ENCODE results near the gene CD69.

CD69 gene

DNA sequence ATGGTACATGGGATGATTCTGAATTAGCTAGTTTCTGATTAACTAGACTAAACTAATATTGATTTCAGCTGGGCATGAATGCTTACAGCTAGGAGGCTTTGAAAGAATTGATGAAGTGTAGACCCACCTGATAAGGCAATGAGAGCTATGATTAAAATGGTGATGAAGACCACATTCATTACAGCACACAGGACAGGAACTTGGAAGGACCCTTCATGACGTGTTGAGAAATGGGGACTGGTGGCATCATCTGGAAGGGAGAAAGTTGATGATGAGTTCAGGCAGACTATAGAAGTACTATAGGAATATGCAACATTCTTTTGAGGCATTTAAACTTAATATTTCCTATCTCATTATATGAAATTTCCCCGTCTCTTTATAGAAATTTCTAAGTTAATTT, 4.5 kb downstream of the CD69 start:
- Histone ChIP-seq H3K9ac (ENCODE audit: low read depth, low read length, poor library complexity, severe bottlenecking) (peak overlapping the region; percentile 78), H4K20me1 (ENCODE audit: insufficient read depth, low read length, poor library complexity, severe bottlenecking) (peaks cover 19% of the 10 kb centered on the region), H3K4me3 (ENCODE audit: low read length, poor library complexity, severe bottlenecking) (peak overlapping the region; percentile 79), H3K9me2 (replicated peaks; ENCODE audit: low read depth, low read length) (no peaks in the 10 kb centered on the region), H3K79me2 (ENCODE audit: insufficient read depth, low read length) (peaks cover 87% of the 10 kb centered on the region), H3K4me2 (ENCODE audit: low read depth, low read length, poor library complexity, severe bottlenecking) (peak overlapping the region; percentile 98), H3F3A (ENCODE audit: low read depth) (peaks cover 6% of the 10 kb centered on the region; the same call in 1 of the 2 replicates), H3K4me1 (ENCODE audit: insufficient read depth, low read length, poor library complexity, severe bottlenecking) (peaks cover 17% of the 10 kb centered on the region), H3K9me3 (ENCODE audit: insufficient read depth, low read depth, low read length) (no peaks in the 10 kb centered on the region), H3K36me3 (ENCODE audit: insufficient read depth, low read length) (peaks cover 38% of the 10 kb centered on the region), H2AFZ (ENCODE audit: low read length) (no peak overlapping the region), H3K27me3 (ENCODE audit: insufficient read depth, low read length, poor library complexity, severe bottlenecking) (no peaks in the 10 kb centered on the region)
- TF ChIP-seq EZH2phosphoT487 (IDR thresholded peaks at IDR 0.05; ENCODE audit: borderline replicate concordance) (no peak), CTCF (conservative IDR thresholded peaks at IDR 0.05; ENCODE audit: low read length) (no peak)

DNA sequence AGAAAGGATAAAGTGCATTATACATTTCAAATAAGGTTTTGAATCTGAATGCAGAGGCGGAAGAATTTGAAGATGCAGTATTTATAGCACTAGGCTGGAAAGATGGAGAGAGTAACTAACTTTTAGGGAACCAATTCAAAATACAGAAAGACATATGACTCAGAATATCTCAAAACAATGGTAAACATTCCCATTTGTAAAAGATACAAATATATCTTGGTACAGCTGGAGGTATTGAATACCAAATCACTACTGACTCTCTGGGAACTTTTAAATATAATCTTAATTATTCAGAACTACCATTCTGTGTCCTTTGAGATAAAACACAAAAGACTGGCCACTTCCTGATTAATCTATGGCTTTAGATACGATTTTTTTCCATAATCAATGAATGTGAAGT, 5.1 kb downstream of the CD69 start:
- peaks cover 82% of the 10 kb centered on the region for H3K79me2 ChIP-seq (ENCODE audit: insufficient read depth, low read length)
- no peaks in the 10 kb centered on the region for H3K27me3 ChIP-seq (ENCODE audit: insufficient read depth, low read length, poor library complexity, severe bottlenecking)
- no peaks in the 10 kb centered on the region for H3K9me3 ChIP-seq (ENCODE audit: insufficient read depth, low read depth, low read length)
- H3K4me3 ChIP-seq (ENCODE audit: low read length, poor library complexity, severe bottlenecking): peak overlapping the region; percentile 38
- H3K9ac ChIP-seq (ENCODE audit: low read depth, low read length, poor library complexity, severe bottlenecking): peak overlapping the region; percentile 25
- peaks cover 38% of the 10 kb centered on the region for H3K36me3 ChIP-seq (ENCODE audit: insufficient read depth, low read length)
- peaks cover 3% of the 10 kb centered on the region; the same call in 1 of the 2 replicates for H3F3A ChIP-seq (ENCODE audit: low read depth)
- H4K20me1 ChIP-seq (ENCODE audit: insufficient read depth, low read length, poor library complexity, severe bottlenecking): peaks cover 19% of the 10 kb centered on the region
- peaks cover 18% of the 10 kb centered on the region for H3K4me1 ChIP-seq (ENCODE audit: insufficient read depth, low read length, poor library complexity, severe bottlenecking)
- H3K4me2 ChIP-seq (ENCODE audit: low read depth, low read length, poor library complexity, severe bottlenecking): peak overlapping the region; percentile 98
- TF ChIP-seq EZH2phosphoT487 (IDR thresholded peaks at IDR 0.05; ENCODE audit: borderline replicate concordance) (no peak), CTCF (conservative IDR thresholded peaks at IDR 0.05; ENCODE audit: low read length) (no peak)
- no peaks in the 10 kb centered on the region for H3K9me2 ChIP-seq (replicated peaks; ENCODE audit: low read depth, low read length)
- H2AFZ ChIP-seq (ENCODE audit: low read length): no peak overlapping the region

DNA sequence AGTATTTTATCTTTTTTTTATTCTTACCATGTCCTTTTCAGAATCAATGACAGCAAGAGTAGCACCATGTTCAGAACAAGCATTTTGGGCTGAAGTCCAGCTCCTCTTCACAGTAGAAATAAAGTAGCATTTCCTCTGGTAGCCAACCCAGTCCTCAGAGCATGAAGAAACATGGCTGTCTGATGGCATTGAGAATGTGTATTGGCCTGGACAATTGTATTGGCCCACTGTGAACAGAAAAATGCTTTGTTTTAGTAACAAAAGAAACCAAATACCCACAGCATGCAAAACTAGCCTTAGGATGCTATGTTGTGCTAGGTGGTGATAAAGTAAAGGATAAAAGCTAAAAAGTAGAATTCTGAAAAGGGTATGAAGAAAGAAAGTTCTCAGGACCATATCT, 5.7 kb downstream of the CD69 start:
- H3K79me2 ChIP-seq (ENCODE audit: insufficient read depth, low read length): peaks cover 77% of the 10 kb centered on the region
- H2AFZ ChIP-seq (ENCODE audit: low read length): no peak overlapping the region
- TF ChIP-seq EZH2phosphoT487 (IDR thresholded peaks at IDR 0.05; ENCODE audit: borderline replicate concordance) (no peak), CTCF (conservative IDR thresholded peaks at IDR 0.05; ENCODE audit: low read length) (no peak)
- H3K9me2 ChIP-seq (replicated peaks; ENCODE audit: low read depth, low read length): no peaks in the 10 kb centered on the region
- H4K20me1 ChIP-seq (ENCODE audit: insufficient read depth, low read length, poor library complexity, severe bottlenecking): peaks cover 15% of the 10 kb centered on the region
- H3K4me1 ChIP-seq (ENCODE audit: insufficient read depth, low read length, poor library complexity, severe bottlenecking): peaks cover 21% of the 10 kb centered on the region
- peaks cover 38% of the 10 kb centered on the region for H3K36me3 ChIP-seq (ENCODE audit: insufficient read depth, low read length)
- no peaks in the 10 kb centered on the region for H3K27me3 ChIP-seq (ENCODE audit: insufficient read depth, low read length, poor library complexity, severe bottlenecking)
- H3K9ac ChIP-seq (ENCODE audit: low read depth, low read length, poor library complexity, severe bottlenecking): peak overlapping the region; percentile 25
- no peaks in the 10 kb centered on the region for H3K9me3 ChIP-seq (ENCODE audit: insufficient read depth, low read depth, low read length)
- peak overlapping the region; percentile 38 for H3K4me3 ChIP-seq (ENCODE audit: low read length, poor library complexity, severe bottlenecking)
- H3F3A ChIP-seq (ENCODE audit: low read depth): peaks cover 3% of the 10 kb centered on the region; the same call in 1 of the 2 replicates
- H3K4me2 ChIP-seq (ENCODE audit: low read depth, low read length, poor library complexity, severe bottlenecking): peak overlapping the region; percentile 98
